Spleen (tissue), 7 donors: ENCODE measurements around the gene SEMA3F.

Experiments
- POLR2A ChIP-seq, 3 donors: fragments of 450-650 bp; IDR thresholded peaks; one replicate each; pipeline ENCODE4 v1.5.1; 2017; ENCODE audit warnings: antibody characterized with exemption in 3 of 3, mild to moderate bottlenecking in 1 of 3
- POLR2AphosphoS5 ChIP-seq, 3 donors: sonication (generic); formaldehyde crosslinking; IDR thresholded peaks; one replicate each; pipeline ENCODE4 v1.5.1; 2017; ENCODE audit warnings: antibody characterized with exemption in 3 of 3
- TF ChIP-seq, protein P1 (sequence below), 11 experiments: fragments of 200-600 bp in 7 of 11; fragments of 450-650 bp in 4 of 11; sonication (generic) in 4 of 11; IDR thresholded peaks in 8 of 11; conservative IDR thresholded peaks in 3 of 11; 1 replicate in 7 of 11; 2 replicates in 4 of 11; pipeline versions ENCODE4 v1.4.0 to v1.8.0; 2016 to 2021; ENCODE audit warnings: antibody characterized with exemption in 11 of 11, inconsistent platforms in 4 of 11, mild to moderate bottlenecking in 1 of 11
- donor health status: DM: no; HTN: no; CAD: no; lungs with moderate emphysema.
- donor health status: DM: no; HTN: no; CAD: no.
- donor health status: DM: no; HTN: no; CAD: no.

GRCh38 chr3:50134367-50134766 lies 20.8 kb upstream of the SEMA3F start:
- TF ChIP-seq, protein P1, sequence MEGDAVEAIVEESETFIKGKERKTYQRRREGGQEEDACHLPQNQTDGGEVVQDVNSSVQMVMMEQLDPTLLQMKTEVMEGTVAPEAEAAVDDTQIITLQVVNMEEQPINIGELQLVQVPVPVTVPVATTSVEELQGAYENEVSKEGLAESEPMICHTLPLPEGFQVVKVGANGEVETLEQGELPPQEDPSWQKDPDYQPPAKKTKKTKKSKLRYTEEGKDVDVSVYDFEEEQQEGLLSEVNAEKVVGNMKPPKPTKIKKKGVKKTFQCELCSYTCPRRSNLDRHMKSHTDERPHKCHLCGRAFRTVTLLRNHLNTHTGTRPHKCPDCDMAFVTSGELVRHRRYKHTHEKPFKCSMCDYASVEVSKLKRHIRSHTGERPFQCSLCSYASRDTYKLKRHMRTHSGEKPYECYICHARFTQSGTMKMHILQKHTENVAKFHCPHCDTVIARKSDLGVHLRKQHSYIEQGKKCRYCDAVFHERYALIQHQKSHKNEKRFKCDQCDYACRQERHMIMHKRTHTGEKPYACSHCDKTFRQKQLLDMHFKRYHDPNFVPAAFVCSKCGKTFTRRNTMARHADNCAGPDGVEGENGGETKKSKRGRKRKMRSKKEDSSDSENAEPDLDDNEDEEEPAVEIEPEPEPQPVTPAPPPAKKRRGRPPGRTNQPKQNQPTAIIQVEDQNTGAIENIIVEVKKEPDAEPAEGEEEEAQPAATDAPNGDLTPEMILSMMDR (IDR thresholded peaks at IDR 0.05 in 8 of 11, conservative IDR thresholded peaks at IDR 0.05 in 3 of 11) = no peak
- no peak for TF ChIP-seq POLR2A (IDR thresholded peaks at IDR 0.05)
- TF ChIP-seq POLR2AphosphoS5 (IDR thresholded peaks at IDR 0.05) = no peak
